ENCODE data around the gene NEAT1. TPM values are rescaled to one million over a fixed set of nuclear protein-coding genes. Genes with fewer than 3 reads are reported as not detected.

NEAT1 gene
- total RNA-seq, 2 experiments from 2014 or later, result 221 to 223 TPM

DNA sequence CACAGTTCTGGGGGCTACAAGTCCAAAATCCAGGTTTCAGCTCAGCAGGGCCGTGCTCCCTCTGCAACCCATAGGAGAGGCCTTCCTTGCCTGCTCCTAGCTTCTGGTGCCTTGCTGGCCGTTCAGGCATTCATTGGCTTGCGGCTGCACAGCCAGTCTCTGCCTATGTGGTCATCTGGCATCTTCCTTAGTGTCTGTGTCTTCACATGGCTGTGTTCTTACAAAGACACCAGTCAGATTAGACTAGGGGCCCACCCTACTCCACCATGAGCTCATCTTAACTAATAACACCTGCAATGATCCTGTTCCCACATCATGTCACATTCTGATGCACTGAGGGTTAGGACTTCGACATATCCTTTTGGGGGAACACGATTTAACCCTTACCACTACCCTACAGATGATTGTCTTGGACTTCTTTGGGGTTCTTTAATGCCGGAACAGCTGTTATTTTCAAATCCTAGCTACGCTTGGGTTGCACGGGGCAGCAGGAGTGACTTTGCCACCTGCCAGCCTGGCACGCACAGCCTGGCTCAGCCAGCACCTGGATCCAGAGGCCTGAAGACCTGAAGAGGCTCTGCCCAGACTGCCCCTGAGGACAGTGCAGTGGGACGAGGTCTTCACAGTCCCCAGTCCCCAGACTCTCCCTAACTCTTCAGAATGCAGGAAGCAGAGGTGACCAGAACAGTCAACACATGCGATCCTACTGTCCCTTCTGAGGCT is 7.7 kb upstream of the NEAT1 start:
- peak overlapping the region; percentile 34 for H3K4me3 Mint-ChIP-seq
- CTCF ChIA-PET, result interaction anchor here (2.2 to 7.2 kb wide), 7 partner anchors 13 to 93 kb away, joined by 9 to 82 read pairs (median 32); partner anchors contain the start of genes FRMD8, MALAT1 and SLC25A45

DNA sequence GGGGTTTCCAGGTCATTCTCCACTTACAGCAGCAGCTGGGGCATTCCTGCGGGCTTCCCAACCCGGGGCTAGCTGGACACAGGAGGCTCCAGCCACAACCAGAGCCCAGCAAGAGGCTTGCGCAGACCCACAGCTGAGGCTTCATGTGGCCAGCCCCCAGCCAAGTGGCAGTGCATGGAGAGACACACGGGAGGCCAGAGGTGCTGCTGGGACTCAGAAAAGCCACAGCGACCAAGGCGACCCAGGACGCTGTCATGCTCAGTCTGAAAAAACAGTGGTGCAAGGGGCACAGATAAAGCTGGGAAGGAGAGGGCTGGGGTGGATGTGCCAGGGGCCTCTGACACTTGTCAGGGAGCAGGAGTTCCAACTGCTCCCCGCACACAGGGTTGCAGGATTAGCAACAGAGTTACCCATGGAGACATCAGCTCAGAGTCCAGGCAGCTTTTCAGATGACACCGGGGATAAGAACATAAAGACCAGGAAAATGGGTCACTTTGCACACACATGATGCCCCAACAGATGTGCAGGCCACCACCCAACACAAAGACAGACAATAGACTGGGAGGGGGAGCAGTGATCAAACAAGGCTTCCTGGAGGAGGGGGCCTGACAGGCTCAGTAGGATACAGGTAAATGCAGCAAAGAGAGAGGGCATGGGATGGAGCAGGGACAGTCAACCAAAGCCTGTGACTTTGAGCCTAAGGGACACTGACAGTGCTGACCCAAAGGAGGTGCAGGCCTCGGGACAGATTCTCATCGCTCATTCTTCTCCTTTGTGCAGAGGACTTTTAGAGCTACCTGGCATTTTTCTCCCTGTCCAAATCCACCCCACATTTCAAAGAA is 6.9 kb upstream of the NEAT1 start:
- TF ChIP-seq, protein P1, sequence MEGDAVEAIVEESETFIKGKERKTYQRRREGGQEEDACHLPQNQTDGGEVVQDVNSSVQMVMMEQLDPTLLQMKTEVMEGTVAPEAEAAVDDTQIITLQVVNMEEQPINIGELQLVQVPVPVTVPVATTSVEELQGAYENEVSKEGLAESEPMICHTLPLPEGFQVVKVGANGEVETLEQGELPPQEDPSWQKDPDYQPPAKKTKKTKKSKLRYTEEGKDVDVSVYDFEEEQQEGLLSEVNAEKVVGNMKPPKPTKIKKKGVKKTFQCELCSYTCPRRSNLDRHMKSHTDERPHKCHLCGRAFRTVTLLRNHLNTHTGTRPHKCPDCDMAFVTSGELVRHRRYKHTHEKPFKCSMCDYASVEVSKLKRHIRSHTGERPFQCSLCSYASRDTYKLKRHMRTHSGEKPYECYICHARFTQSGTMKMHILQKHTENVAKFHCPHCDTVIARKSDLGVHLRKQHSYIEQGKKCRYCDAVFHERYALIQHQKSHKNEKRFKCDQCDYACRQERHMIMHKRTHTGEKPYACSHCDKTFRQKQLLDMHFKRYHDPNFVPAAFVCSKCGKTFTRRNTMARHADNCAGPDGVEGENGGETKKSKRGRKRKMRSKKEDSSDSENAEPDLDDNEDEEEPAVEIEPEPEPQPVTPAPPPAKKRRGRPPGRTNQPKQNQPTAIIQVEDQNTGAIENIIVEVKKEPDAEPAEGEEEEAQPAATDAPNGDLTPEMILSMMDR (IDR thresholded peaks at IDR 0.05), result no peak
- H3K27ac ChIP-seq (ENCODE audit: low read depth in 1 of 2, low read length in 2 of 2), result peak overlapping the region in 1 of 2 donors; percentile 99
- no peak for DNase-seq
- ATAC-seq (ENCODE audit: poor library complexity), result no peak
- H3K36me3 ChIP-seq (ENCODE audit: insufficient read depth, low read length), result peaks cover 25% of the 10 kb centered on the region
- POLR2A ChIA-PET, result interaction anchor here (0.7 to 20.7 kb wide), 13 partner anchors 11 to 155 kb away, joined by 3 to 3042 read pairs (median 12); partner anchors contain the start of genes FRMD8, MALAT1, SLC25A45 and ZNRD2
- peaks cover 46% of the 10 kb centered on the region for H3K4me1 Mint-ChIP-seq (ENCODE audit: low read depth)
- peaks cover 55% of the 10 kb centered on the region for H3K4me1 ChIP-seq (ENCODE audit: insufficient read depth, low read length)
- no peaks in the 10 kb centered on the region for H3K9me3 ChIP-seq (ENCODE audit: control insufficient read depth in 1 of 2, insufficient read depth in 1 of 2, low read length in 2 of 2)
- H3K27me3 ChIP-seq (ENCODE audit: control insufficient read depth in 1 of 2, insufficient read depth in 2 of 2, low read length in 2 of 2), result no peaks in the 10 kb centered on the region
- CTCF ChIA-PET, result interaction anchor here (0.5 to 7.2 kb wide), 18 partner anchors 10 to 105 kb away, joined by 3 to 82 read pairs (median 7); partner anchors contain the start of genes FRMD8, MALAT1 and SLC25A45
- no peaks in the 10 kb centered on the region for H3K27me3 Mint-ChIP-seq
- intact Hi-C loops (cut with DNase I, micrococcal nuclease), result loop anchor here (1.0 to 5.0 kb wide), 6 partner anchors 18 to 95 kb away; partner anchors contain the start of gene SLC25A45 (in 1 of the 2)
- H3K9me3 Mint-ChIP-seq, result no peaks in the 10 kb centered on the region
- peaks cover 23% of the 10 kb centered on the region for H3K36me3 Mint-ChIP-seq (ENCODE audit: low read depth)
- H3K4me3 Mint-ChIP-seq, result peak overlapping the region; percentile 71
- peak overlapping the region; percentile 86 for H3K4me3 ChIP-seq (ENCODE audit: low read length)
- H3K27ac Mint-ChIP-seq, result peak overlapping the region; percentile 96

More for the DNA sequence above, 7.7 kb upstream of the NEAT1 start:
- no peak overlapping the region for H3K4me3 ChIP-seq (ENCODE audit: low read length)
- no peak overlapping the region for H3K27ac ChIP-seq (ENCODE audit: low read depth in 1 of 2, low read length in 2 of 2)
- peaks cover 47% of the 10 kb centered on the region for H3K4me1 ChIP-seq (ENCODE audit: insufficient read depth, low read length)
- H3K27ac Mint-ChIP-seq, result peak overlapping the region; percentile 24
- no peaks in the 10 kb centered on the region for H3K27me3 Mint-ChIP-seq
- H3K27me3 ChIP-seq (ENCODE audit: control insufficient read depth in 1 of 2, insufficient read depth in 2 of 2, low read length in 2 of 2), result no peaks in the 10 kb centered on the region
- POLR2A ChIA-PET, result interaction anchor here (0.6 to 20.7 kb wide), 11 partner anchors 12 to 88 kb away, joined by 3 to 3042 read pairs (median 12); partner anchors contain the start of genes FRMD8, MALAT1 and SLC25A45
- DNase-seq, result peak in 1 of 14 experiments; percentile 31
- peaks cover 38% of the 10 kb centered on the region for H3K4me1 Mint-ChIP-seq (ENCODE audit: low read depth)
- intact Hi-C loops (cut with DNase I, micrococcal nuclease), result loop anchor here in 1 of 2 experiments (5.0 kb wide), 1 partner anchor 48 kb away; no protein-coding TSS in a partner anchor
- H3K36me3 Mint-ChIP-seq (ENCODE audit: low read depth), result peaks cover 24% of the 10 kb centered on the region
- TF ChIP-seq, protein P1 (IDR thresholded peaks at IDR 0.05), result no peak
- no peak for ATAC-seq (ENCODE audit: poor library complexity)
- no peaks in the 10 kb centered on the region for H3K9me3 Mint-ChIP-seq
- H3K36me3 ChIP-seq (ENCODE audit: insufficient read depth, low read length), result peaks cover 27% of the 10 kb centered on the region
- H3K9me3 ChIP-seq (ENCODE audit: control insufficient read depth in 1 of 2, insufficient read depth in 1 of 2, low read length in 2 of 2), result no peaks in the 10 kb centered on the region

DNA sequence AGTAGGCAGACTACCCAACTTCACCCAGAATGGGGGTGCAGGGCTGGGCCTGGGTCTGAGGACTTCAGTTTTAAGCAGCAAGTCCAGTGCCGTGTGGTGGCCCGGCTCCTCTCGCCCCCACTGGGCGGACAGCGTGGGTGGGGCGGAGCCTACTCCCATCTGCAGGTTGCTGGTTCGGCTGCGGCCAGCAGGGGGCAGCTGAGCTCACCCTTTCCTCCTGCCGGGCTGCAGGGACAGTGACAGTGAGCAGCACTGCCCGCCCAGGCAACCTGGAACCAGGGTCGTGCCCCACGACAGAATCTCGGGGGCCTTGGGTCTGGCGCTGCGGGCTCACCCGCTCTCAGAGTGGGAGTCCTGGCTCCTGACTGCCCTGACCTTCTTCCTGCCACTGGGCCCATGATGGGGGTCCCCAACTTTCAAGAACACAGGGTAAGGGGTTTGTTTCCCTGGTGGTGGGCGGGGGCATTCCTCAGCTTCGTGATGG is 6.2 kb upstream of the NEAT1 start:
- POLR2A ChIA-PET, result interaction anchor here (0.9 to 20.7 kb wide), 14 partner anchors 11 to 154 kb away, joined by 3 to 3042 read pairs (median 11); partner anchors contain the start of genes DPF2, FRMD8, MALAT1 and SLC25A45
- CTCF ChIA-PET, result interaction anchor here (0.6 to 7.2 kb wide), 18 partner anchors 9 to 104 kb away, joined by 3 to 82 read pairs (median 7); partner anchors contain the start of genes FRMD8, MALAT1 and SLC25A45
- peak overlapping the region; percentile 86 for H3K4me3 ChIP-seq (ENCODE audit: low read length)

More for the DNA sequence above, 6.2 kb upstream of the NEAT1 start:
- intact Hi-C loops (cut with DNase I, micrococcal nuclease), result loop anchor here (1.0 to 5.0 kb wide), 6 partner anchors 17 to 94 kb away; partner anchors contain the start of gene SLC25A45 (in 1 of the 2)
- H3K36me3 ChIP-seq (ENCODE audit: insufficient read depth, low read length), result peaks cover 18% of the 10 kb centered on the region
- Mint-ChIP-seq H3K27ac (peak overlapping the region; percentile 96), H3K4me3 (peak overlapping the region; percentile 88), H3K36me3 (ENCODE audit: low read depth) (peaks cover 23% of the 10 kb centered on the region), H3K4me1 (ENCODE audit: low read depth) (peaks cover 52% of the 10 kb centered on the region), H3K27me3 (no peaks in the 10 kb centered on the region), H3K9me3 (no peaks in the 10 kb centered on the region)
- TF ChIP-seq, protein P1 (IDR thresholded peaks at IDR 0.05), result peak; percentile 91
- H3K9me3 ChIP-seq (ENCODE audit: control insufficient read depth in 1 of 2, insufficient read depth in 1 of 2, low read length in 2 of 2), result no peaks in the 10 kb centered on the region
- peak overlapping the region; percentile 99 for H3K27ac ChIP-seq (ENCODE audit: low read depth in 1 of 2, low read length in 2 of 2)
- H3K27me3 ChIP-seq (ENCODE audit: control insufficient read depth in 1 of 2, insufficient read depth in 2 of 2, low read length in 2 of 2), result no peaks in the 10 kb centered on the region
- peaks cover 62% of the 10 kb centered on the region for H3K4me1 ChIP-seq (ENCODE audit: insufficient read depth, low read length)
- ATAC-seq (ENCODE audit: poor library complexity) (peak; percentile 54), DNase-seq (peak; percentile 85 to 96 (median 92))
